ENCODE measurements around the gene SLC38A11. TPM values are rescaled to one million over a fixed set of nuclear protein-coding genes. Genes with fewer than 3 reads are reported as not detected.

Gene SLC38A11
- total RNA-seq, 1 donor from 2014 or later = not detected

DNA sequence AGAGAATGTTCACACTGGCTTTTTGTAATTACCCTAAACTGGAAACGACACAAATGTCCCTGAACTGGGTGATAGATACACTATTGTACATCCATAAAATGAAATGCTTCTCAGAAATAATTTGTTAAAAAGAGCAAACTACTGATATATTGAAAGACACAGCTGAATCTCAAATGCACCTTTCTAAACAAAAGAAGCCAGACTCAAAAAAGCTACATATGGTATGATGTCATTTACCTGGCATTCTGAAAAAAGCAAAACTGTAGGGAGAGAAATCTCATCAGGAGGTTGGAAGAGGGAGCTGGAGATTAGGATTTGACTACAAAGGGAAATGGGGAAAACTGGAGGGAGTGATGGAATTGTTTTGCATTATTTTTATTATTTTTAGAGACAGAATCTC, 12.0 kb downstream of the SLC38A11 start:
- TF ChIP-seq, protein P1, sequence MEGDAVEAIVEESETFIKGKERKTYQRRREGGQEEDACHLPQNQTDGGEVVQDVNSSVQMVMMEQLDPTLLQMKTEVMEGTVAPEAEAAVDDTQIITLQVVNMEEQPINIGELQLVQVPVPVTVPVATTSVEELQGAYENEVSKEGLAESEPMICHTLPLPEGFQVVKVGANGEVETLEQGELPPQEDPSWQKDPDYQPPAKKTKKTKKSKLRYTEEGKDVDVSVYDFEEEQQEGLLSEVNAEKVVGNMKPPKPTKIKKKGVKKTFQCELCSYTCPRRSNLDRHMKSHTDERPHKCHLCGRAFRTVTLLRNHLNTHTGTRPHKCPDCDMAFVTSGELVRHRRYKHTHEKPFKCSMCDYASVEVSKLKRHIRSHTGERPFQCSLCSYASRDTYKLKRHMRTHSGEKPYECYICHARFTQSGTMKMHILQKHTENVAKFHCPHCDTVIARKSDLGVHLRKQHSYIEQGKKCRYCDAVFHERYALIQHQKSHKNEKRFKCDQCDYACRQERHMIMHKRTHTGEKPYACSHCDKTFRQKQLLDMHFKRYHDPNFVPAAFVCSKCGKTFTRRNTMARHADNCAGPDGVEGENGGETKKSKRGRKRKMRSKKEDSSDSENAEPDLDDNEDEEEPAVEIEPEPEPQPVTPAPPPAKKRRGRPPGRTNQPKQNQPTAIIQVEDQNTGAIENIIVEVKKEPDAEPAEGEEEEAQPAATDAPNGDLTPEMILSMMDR (IDR thresholded peaks at IDR 0.05; ENCODE audit: insufficient read depth, low read length, severe bottlenecking) = no peak
- no peaks in the 10 kb centered on the region for H3K27me3 ChIP-seq (ENCODE audit: control insufficient read depth, insufficient read depth, low read length)
- H3K36me3 ChIP-seq (ENCODE audit: control insufficient read depth, insufficient read depth, low read length) = no peaks in the 10 kb centered on the region

DNA sequence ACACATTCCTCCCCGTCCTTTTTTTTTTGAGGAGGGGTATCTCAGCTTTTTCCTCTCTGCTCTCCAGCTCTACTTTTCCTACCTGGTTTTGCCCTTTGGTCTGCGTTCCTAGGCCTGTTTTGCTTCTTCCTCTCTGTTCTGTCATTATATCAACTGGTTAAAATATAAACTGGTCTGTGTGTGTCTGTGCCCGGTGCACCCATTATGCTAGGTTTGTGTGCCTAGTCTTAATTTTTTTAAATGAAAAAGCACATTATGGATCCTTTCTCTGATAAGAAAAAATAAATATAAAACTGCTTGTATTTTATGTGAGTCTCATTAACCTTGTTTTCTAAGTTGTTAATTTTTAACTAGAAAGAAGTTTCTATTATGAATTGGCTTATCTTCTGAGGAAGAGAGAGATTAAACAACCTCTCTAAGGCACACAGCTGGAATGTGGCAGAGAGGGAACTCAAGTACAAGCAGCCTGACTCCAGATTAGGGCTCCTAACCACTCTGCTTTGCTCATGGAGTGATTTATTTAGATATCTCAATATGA, 17.4 kb downstream of the SLC38A11 start:
- Histone ChIP-seq H3K36me3 (ENCODE audit: control insufficient read depth, insufficient read depth, low read length) (no peaks in the 10 kb centered on the region), H3K27me3 (ENCODE audit: control insufficient read depth, insufficient read depth, low read length) (no peaks in the 10 kb centered on the region), H3K4me3 (ENCODE audit: low read depth, low read length) (no peak overlapping the region)
- no peak for DNase-seq (ENCODE audit: low read depth)
- TF ChIP-seq, protein P1 (IDR thresholded peaks at IDR 0.05; ENCODE audit: insufficient read depth, low read length, severe bottlenecking) = no peak
- FAIRE-seq = no peak

More for the DNA sequence above, 12.0 kb downstream of the SLC38A11 start:
- H3K4me3 ChIP-seq (ENCODE audit: low read depth, low read length) = no peak overlapping the region
- no peak for DNase-seq (ENCODE audit: low read depth)
- no peak for FAIRE-seq

DNA sequence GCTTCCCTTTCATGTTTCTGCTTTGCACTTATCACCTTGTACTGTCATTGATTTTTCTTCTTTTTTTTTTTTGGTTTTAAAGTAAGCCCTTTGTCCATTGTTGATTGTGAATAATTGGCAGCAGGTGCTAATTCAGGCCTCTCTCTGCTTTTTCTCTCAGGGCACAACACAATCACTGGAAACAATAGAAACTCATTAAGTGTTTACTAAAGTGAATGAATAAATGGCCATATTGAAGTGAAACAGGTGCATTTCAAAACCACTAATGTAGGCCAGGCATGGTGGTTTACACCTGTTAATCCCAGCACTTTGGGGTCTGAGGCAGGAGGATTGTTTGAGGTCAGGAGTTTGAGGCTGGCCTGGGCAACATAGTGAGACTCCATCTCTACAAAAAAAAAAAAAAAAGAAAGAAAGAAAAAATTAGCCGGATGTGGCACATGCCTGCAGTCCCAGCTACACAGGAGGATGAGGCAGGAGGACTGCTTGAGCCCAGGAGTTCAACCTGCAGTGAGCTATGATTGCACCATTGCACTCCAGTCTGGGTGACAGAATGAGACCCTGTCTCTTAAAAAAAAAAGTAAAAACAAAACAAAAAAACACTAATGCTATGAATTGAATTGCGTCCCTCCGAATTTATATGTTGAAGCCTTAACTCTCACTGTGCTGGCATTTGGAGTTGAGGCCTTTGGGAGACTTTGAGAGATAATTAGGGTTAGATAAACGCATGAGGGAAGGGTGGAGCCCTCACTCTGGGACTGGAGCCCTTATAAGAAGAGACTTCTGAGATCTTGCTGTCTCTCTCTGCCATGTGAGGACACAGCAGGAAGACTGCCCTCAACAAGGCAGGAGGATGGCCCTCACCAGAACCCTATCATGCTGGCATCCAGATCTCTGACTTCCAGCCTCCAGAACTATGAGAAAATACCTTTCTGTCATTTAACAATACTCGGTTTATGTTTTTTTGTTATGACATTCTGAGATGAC, 19.9 kb downstream of the SLC38A11 start:
- no peaks in the 10 kb centered on the region for H3K27me3 ChIP-seq (ENCODE audit: control insufficient read depth, insufficient read depth, low read length)
- DNase-seq (ENCODE audit: low read depth) (no peak), FAIRE-seq (no peak)
- TF ChIP-seq, protein P1 (IDR thresholded peaks at IDR 0.05; ENCODE audit: insufficient read depth, low read length, severe bottlenecking) = no peak
- H3K36me3 ChIP-seq (ENCODE audit: control insufficient read depth, insufficient read depth, low read length) = no peaks in the 10 kb centered on the region
- H3K4me3 ChIP-seq (ENCODE audit: low read depth, low read length) = no peak overlapping the region

DNA sequence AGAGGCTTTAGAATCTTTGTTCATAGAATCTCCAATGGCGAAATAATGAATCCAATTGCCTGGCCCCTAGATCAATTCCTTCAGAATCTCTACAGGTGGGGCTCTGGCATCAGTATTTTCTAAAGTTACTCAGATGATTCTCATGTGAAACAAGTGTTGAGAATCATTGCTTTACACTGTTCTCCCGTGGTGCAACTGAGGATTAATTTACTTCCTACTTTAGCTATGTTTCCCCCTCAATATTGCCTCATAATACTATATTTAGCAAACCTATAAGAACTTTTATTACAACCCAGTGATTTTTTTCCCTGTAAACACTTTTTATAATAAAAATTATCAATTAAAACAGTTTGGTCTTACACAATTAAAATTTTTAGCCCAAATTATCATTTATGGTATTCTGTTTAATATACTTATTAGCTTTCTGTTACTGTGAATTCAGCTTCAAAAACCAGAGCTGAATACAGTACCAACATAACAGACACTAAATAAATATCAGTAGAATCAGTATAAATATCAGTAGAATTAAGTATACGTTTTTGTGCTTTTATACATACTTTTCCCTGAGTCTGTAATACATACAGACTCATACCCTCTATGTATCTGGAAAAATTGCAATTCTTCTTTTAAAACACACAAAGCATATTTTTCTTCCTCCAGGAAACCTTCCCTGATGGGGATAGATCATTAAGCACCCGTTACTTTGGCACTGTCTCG, 20.8 kb downstream of the SLC38A11 start:
- no peak for FAIRE-seq
- Histone ChIP-seq H3K27me3 (ENCODE audit: control insufficient read depth, insufficient read depth, low read length) (no peaks in the 10 kb centered on the region), H3K36me3 (ENCODE audit: control insufficient read depth, insufficient read depth, low read length) (no peaks in the 10 kb centered on the region), H3K4me3 (ENCODE audit: low read depth, low read length) (no peak overlapping the region)
- DNase-seq (ENCODE audit: low read depth) = no peak
- TF ChIP-seq, protein P1 (IDR thresholded peaks at IDR 0.05; ENCODE audit: insufficient read depth, low read length, severe bottlenecking) = no peak

DNA sequence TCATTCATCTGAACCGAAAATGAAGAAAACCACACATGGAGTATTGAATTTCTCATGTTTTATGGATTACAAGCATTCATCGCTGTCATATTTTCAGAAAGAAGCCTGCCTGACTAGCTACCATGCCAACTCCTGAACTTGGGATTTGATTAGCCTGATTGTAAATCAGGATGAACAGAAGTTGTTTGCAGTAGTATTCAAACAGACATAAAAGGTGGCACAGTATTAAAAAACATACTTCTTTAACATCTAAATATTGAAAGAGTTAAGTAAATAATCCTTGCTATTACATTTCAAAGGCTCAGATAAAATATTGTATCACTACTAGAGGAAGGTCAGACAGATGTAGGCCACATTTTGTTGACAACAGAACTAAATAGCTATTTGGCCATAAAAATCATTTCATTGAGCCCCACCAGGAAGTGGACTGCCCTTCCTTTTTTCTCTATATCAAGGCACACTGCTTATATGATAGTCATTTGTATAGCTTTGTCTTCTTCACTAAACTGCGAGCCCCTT, 21.6 kb downstream of the SLC38A11 start:
- TF ChIP-seq, protein P1 (IDR thresholded peaks at IDR 0.05; ENCODE audit: insufficient read depth, low read length, severe bottlenecking) = no peak
- DNase-seq (ENCODE audit: low read depth) (no peak), FAIRE-seq (no peak)
- Histone ChIP-seq H3K4me3 (ENCODE audit: low read depth, low read length) (no peak overlapping the region), H3K27me3 (ENCODE audit: control insufficient read depth, insufficient read depth, low read length) (no peaks in the 10 kb centered on the region), H3K36me3 (ENCODE audit: control insufficient read depth, insufficient read depth, low read length) (no peaks in the 10 kb centered on the region)
